Measurements from ENCODE around the gene SFXN4.

Gene SFXN4

GRCh38 chr10:119116326-119116951, 49.1 kb downstream of the SFXN4 start:
- Histone ChIP-seq H3K9me3 (ENCODE audit: insufficient read depth, low read depth, low read length) (no peaks in the 10 kb centered on the region), H3K9me2 (replicated peaks; ENCODE audit: low read depth, low read length) (no peaks in the 10 kb centered on the region), H3K4me3 (ENCODE audit: low read length, poor library complexity, severe bottlenecking) (no peak overlapping the region), H3K27me3 (ENCODE audit: insufficient read depth, low read length, poor library complexity, severe bottlenecking) (no peaks in the 10 kb centered on the region), H3F3A (ENCODE audit: low read depth) (peaks cover 3% of the 10 kb centered on the region; the same call in 1 of the 2 replicates), H3K79me2 (ENCODE audit: insufficient read depth, low read length) (no peaks in the 10 kb centered on the region), H4K20me1 (ENCODE audit: insufficient read depth, low read length, poor library complexity, severe bottlenecking) (no peaks in the 10 kb centered on the region), H3K4me2 (ENCODE audit: low read depth, low read length, poor library complexity, severe bottlenecking) (no peak overlapping the region), H2AFZ (ENCODE audit: low read length) (no peak overlapping the region), H3K36me3 (ENCODE audit: insufficient read depth, low read length) (no peaks in the 10 kb centered on the region), H3K9ac (ENCODE audit: low read depth, low read length, poor library complexity, severe bottlenecking) (no peak overlapping the region), H3K4me1 (ENCODE audit: insufficient read depth, low read length, poor library complexity, severe bottlenecking) (peaks cover 26% of the 10 kb centered on the region)
- TF ChIP-seq EZH2phosphoT487 (IDR thresholded peaks at IDR 0.05; ENCODE audit: borderline replicate concordance) (no peak), CTCF (conservative IDR thresholded peaks at IDR 0.05; ENCODE audit: low read length) (no peak)

GRCh38 chr10:119115926-119116325, 49.6 kb downstream of the SFXN4 start:
- no peaks in the 10 kb centered on the region for H4K20me1 ChIP-seq (ENCODE audit: insufficient read depth, low read length, poor library complexity, severe bottlenecking)
- no peaks in the 10 kb centered on the region for H3K9me3 ChIP-seq (ENCODE audit: insufficient read depth, low read depth, low read length)
- H3K4me3 ChIP-seq (ENCODE audit: low read length, poor library complexity, severe bottlenecking) = no peak overlapping the region
- H3K79me2 ChIP-seq (ENCODE audit: insufficient read depth, low read length) = no peaks in the 10 kb centered on the region
- no peaks in the 10 kb centered on the region for H3K27me3 ChIP-seq (ENCODE audit: insufficient read depth, low read length, poor library complexity, severe bottlenecking)
- H2AFZ ChIP-seq (ENCODE audit: low read length) = no peak overlapping the region
- no peaks in the 10 kb centered on the region for H3K36me3 ChIP-seq (ENCODE audit: insufficient read depth, low read length)
- H3K9me2 ChIP-seq (replicated peaks; ENCODE audit: low read depth, low read length) = no peaks in the 10 kb centered on the region
- H3K9ac ChIP-seq (ENCODE audit: low read depth, low read length, poor library complexity, severe bottlenecking) = no peak overlapping the region
- peaks cover 3% of the 10 kb centered on the region; the same call in 1 of the 2 replicates for H3F3A ChIP-seq (ENCODE audit: low read depth)
- no peak overlapping the region for H3K4me2 ChIP-seq (ENCODE audit: low read depth, low read length, poor library complexity, severe bottlenecking)
- no peak for TF ChIP-seq EZH2phosphoT487 (IDR thresholded peaks at IDR 0.05; ENCODE audit: borderline replicate concordance)
- TF ChIP-seq CTCF (conservative IDR thresholded peaks at IDR 0.05; ENCODE audit: low read length) = no peak
- peaks cover 26% of the 10 kb centered on the region for H3K4me1 ChIP-seq (ENCODE audit: insufficient read depth, low read length, poor library complexity, severe bottlenecking)

- no peak for TF ChIP-seq EZH2phosphoT487 (IDR thresholded peaks at IDR 0.05; ENCODE audit: borderline replicate concordance)
- TF ChIP-seq CTCF (conservative IDR thresholded peaks at IDR 0.05; ENCODE audit: low read length) = no peak
- H3K36me3 ChIP-seq (ENCODE audit: insufficient read depth, low read length) = no peaks in the 10 kb centered on the region
- H3K4me3 ChIP-seq (ENCODE audit: low read length, poor library complexity, severe bottlenecking) = no peak overlapping the region
- peaks cover 19% of the 10 kb centered on the region for H3K4me1 ChIP-seq (ENCODE audit: insufficient read depth, low read length, poor library complexity, severe bottlenecking)
- peaks cover 3% of the 10 kb centered on the region; the same call in 1 of the 2 replicates for H3F3A ChIP-seq (ENCODE audit: low read depth)
- no peak overlapping the region for H2AFZ ChIP-seq (ENCODE audit: low read length)
- no peaks in the 10 kb centered on the region for H3K9me2 ChIP-seq (replicated peaks; ENCODE audit: low read depth, low read length)
- no peaks in the 10 kb centered on the region for H4K20me1 ChIP-seq (ENCODE audit: insufficient read depth, low read length, poor library complexity, severe bottlenecking)
- H3K27me3 ChIP-seq (ENCODE audit: insufficient read depth, low read length, poor library complexity, severe bottlenecking) = no peaks in the 10 kb centered on the region
- H3K9ac ChIP-seq (ENCODE audit: low read depth, low read length, poor library complexity, severe bottlenecking) = no peak overlapping the region
- H3K79me2 ChIP-seq (ENCODE audit: insufficient read depth, low read length) = no peaks in the 10 kb centered on the region
- H3K4me2 ChIP-seq (ENCODE audit: low read depth, low read length, poor library complexity, severe bottlenecking) = peak overlapping the region; percentile 35
- no peaks in the 10 kb centered on the region for H3K9me3 ChIP-seq (ENCODE audit: insufficient read depth, low read depth, low read length)
Measured at GRCh38 chr10:119113751-119114732, 51.5 kb downstream of the SFXN4 start.

Data from Loucy (cell line).